H9 (cell line): ENCODE data around the gene RHEX. TPM values are rescaled to one million over a fixed set of nuclear protein-coding genes. Genes with fewer than 3 reads are reported as not detected.

Experiments
- DNase-seq: peaks from one replicate; pipeline ENCODE4 v3.0.0-alpha.2; 2017
- H2AFZ ChIP-seq: one replicate; pipeline ENCODE4 v1.6.1; 2013; ENCODE audit warnings: mild to moderate bottlenecking, low read length, control low read depth, moderate library complexity
- H2AK5ac ChIP-seq: 2 replicates; pipeline ENCODE4 v1.6.1; 2013; ENCODE audit warnings: low read length, control low read depth, mixed read lengths; ENCODE audit not compliant: insufficient read length
- H2BK120ac ChIP-seq: one replicate; pipeline ENCODE4 v1.6.1; 2013; ENCODE audit warnings: low read depth, mild to moderate bottlenecking, low read length, control low read depth, inconsistent platforms; ENCODE audit not compliant: poor library complexity, severe bottlenecking
- H2BK12ac ChIP-seq: 2 replicates; pipeline ENCODE4 v1.6.1; 2013; ENCODE audit warnings: low read length, control low read depth, mixed read lengths, low read depth; ENCODE audit not compliant: insufficient read length
- H2BK15ac ChIP-seq: 2 replicates; pipeline ENCODE4 v1.6.1; 2013; ENCODE audit warnings: low read depth, low read length, control low read depth
- H2BK20ac ChIP-seq: one replicate; pipeline ENCODE4 v1.6.1; 2013; ENCODE audit warnings: low read depth, mild to moderate bottlenecking, low read length, control low read depth, inconsistent platforms; ENCODE audit not compliant: poor library complexity, severe bottlenecking
- H2BK5ac ChIP-seq: 2 replicates; pipeline ENCODE4 v1.6.1; 2013; ENCODE audit warnings: low read length, control low read depth, mixed read lengths; ENCODE audit not compliant: insufficient read length
- H3K14ac ChIP-seq: 2 replicates; pipeline ENCODE4 v1.6.1; 2013; ENCODE audit warnings: low read length, control low read depth; ENCODE audit not compliant: insufficient read depth
- H3K18ac ChIP-seq: 2 replicates; pipeline ENCODE4 v1.6.1; 2013; ENCODE audit warnings: low read depth, mild to moderate bottlenecking, mixed read lengths, low read length, control low read depth; ENCODE audit not compliant: insufficient read length
- H3K23ac ChIP-seq: 2 replicates; pipeline ENCODE4 v1.6.1; 2013; ENCODE audit warnings: low read length, control low read depth, mixed read lengths, low read depth; ENCODE audit not compliant: insufficient read length
- H3K23me2 ChIP-seq: 2 replicates; pipeline ENCODE4 v1.6.1; 2013; ENCODE audit warnings: low read depth, mild to moderate bottlenecking, mixed read lengths, low read length, control low read depth; ENCODE audit not compliant: insufficient read length, poor library complexity, severe bottlenecking
- H3K27ac ChIP-seq: 2 replicates; pipeline ENCODE4 v1.5.1; 2013; ENCODE audit warnings: low read length, control low read depth, mixed read lengths, low read depth; ENCODE audit not compliant: insufficient read length
- H3K27me3 ChIP-seq: 2 replicates; pipeline ENCODE4 v1.6.1; 2013; ENCODE audit warnings: low read length, control low read depth, inconsistent platforms; ENCODE audit not compliant: insufficient read depth
- H3K4ac ChIP-seq: 2 replicates; pipeline ENCODE4 v1.6.1; 2013; ENCODE audit warnings: low read depth, mild to moderate bottlenecking, control low read depth, inconsistent platforms, low read length, moderate library complexity
- H3K4me1 ChIP-seq: 2 replicates; pipeline ENCODE4 v1.6.1; 2013; ENCODE audit warnings: low read length, control low read depth, inconsistent platforms; ENCODE audit not compliant: insufficient read depth
- H3K4me2 ChIP-seq: 2 replicates; pipeline ENCODE4 v1.6.1; 2013; ENCODE audit warnings: low read length, control low read depth, mixed read lengths; ENCODE audit not compliant: insufficient read length, insufficient read depth
- H3K56ac ChIP-seq: 2 replicates; pipeline ENCODE4 v1.6.1; 2013; ENCODE audit warnings: low read depth, mild to moderate bottlenecking, mixed read lengths, low read length, control low read depth; ENCODE audit not compliant: insufficient read length
- H3K79me1 ChIP-seq: 2 replicates; pipeline ENCODE4 v1.6.1; 2013; ENCODE audit warnings: low read depth, mild to moderate bottlenecking, moderate library complexity, low read length, control low read depth, inconsistent platforms; ENCODE audit not compliant: insufficient read depth, poor library complexity, severe bottlenecking
- H3K79me2 ChIP-seq: 2 replicates; pipeline ENCODE4 v1.6.1; 2013; ENCODE audit warnings: low read length, control low read depth, inconsistent platforms; ENCODE audit not compliant: insufficient read depth
- H3K9ac ChIP-seq: 2 replicates; pipeline ENCODE4 v1.6.1; 2013; ENCODE audit warnings: low read length, control low read depth, mixed read lengths; ENCODE audit not compliant: insufficient read length; ENCODE audit errors: extremely low read depth
- H3K9me3 ChIP-seq: one replicate; pipeline ENCODE4 v1.6.1; 2013; ENCODE audit warnings: low read depth, low read length, inconsistent platforms; ENCODE audit not compliant: control insufficient read depth
- H3T11ph ChIP-seq: one replicate; pipeline ENCODE4 v1.6.1; 2013; ENCODE audit warnings: mild to moderate bottlenecking, low read length, control low read depth, inconsistent platforms
- H4K20me1 ChIP-seq: one replicate; pipeline ENCODE4 v1.6.1; 2013; ENCODE audit not compliant: control insufficient read depth, insufficient read length, insufficient read depth
- H4K5ac ChIP-seq: 2 replicates; pipeline ENCODE4 v1.6.1; 2013; ENCODE audit warnings: low read depth, mild to moderate bottlenecking, mixed read lengths, low read length, control low read depth; ENCODE audit not compliant: insufficient read length
- H4K8ac ChIP-seq: replicated peaks from 2 replicates; pipeline ENCODE4 v1.6.1; 2013; ENCODE audit warnings: low read length, control low read depth, mixed read lengths, low read depth; ENCODE audit not compliant: insufficient read length
- H4K91ac ChIP-seq: 2 replicates; pipeline ENCODE4 v1.6.1; 2013; ENCODE audit warnings: low read depth, mild to moderate bottlenecking, moderate library complexity, mixed read lengths, low read length, control low read depth; ENCODE audit not compliant: insufficient read length
- H3K27ac Mint-ChIP-seq, 3 experiments: 2 replicates in 2 of 3; 3 replicates in 1 of 3; pipeline ENCODE4 v1.8.0; 2020 to 2021; ENCODE audit warnings: mixed read lengths in 3 of 3, mild to moderate bottlenecking in 1 of 3, moderate library complexity in 1 of 3
- H3K27me3 Mint-ChIP-seq: 2 replicates; pipeline ENCODE4 v1.8.0; 2021; ENCODE audit warnings: low read depth, mild to moderate bottlenecking, moderate library complexity, mixed read lengths
- H3K36me3 Mint-ChIP-seq, 3 experiments: 2 replicates in 2 of 3; 3 replicates in 1 of 3; pipeline ENCODE4 v1.8.0; 2020 to 2021; ENCODE audit warnings: low read depth in 3 of 3, mixed read lengths in 3 of 3; ENCODE audit not compliant: insufficient read depth in 1 of 3
- H3K4me1 Mint-ChIP-seq, 2 experiments: 2 replicates each; pipeline ENCODE4 v1.8.0; 2020; ENCODE audit warnings: mixed read lengths in 2 of 2
- H3K4me3 Mint-ChIP-seq, 2 experiments: 2 replicates in 1 of 2; 3 replicates in 1 of 2; pipeline ENCODE4 v1.8.0; 2020 to 2021; ENCODE audit warnings: mild to moderate bottlenecking in 2 of 2, mixed read lengths in 2 of 2, moderate library complexity in 1 of 2
- H3K9me3 Mint-ChIP-seq, 2 experiments: 2 replicates in 1 of 2; 3 replicates in 1 of 2; pipeline ENCODE4 v1.8.0; 2020; ENCODE audit warnings: mild to moderate bottlenecking in 2 of 2, mixed read lengths in 2 of 2, moderate library complexity in 1 of 2
- whole genome bisulfite sequencing: extraction: QIAGEN DNeasy Blood & Tissue Kit; methylation state at CpG from one replicate; pipeline ENCODE4 v1.1.7; 2013; ENCODE audit warnings: missing lambda C conversion rate, low lambda C conversion rate, mixed read lengths; ENCODE audit not compliant: insufficient read length; ENCODE audit errors: extremely low coverage; 5-methylcytosine and 5-hydroxymethylcytosine counted together
- total RNA-seq: library from RNA; stranded (reverse); gene quantifications from 2 replicates; pipeline ENCODE4 v1.2.1, GENCODE V29; 2021
- TF ChIP-seq, protein P1 (sequence below): fragments of 200-600 bp; sonication (generic); conservative IDR thresholded peaks from 3 replicates; pipeline ENCODE4 v1.8.0; 2021; ENCODE audit warnings: antibody characterized with exemption, mild to moderate bottlenecking

Gene RHEX
- total RNA-seq, 1 experiment from 2014 or later, result not detected

DNA sequence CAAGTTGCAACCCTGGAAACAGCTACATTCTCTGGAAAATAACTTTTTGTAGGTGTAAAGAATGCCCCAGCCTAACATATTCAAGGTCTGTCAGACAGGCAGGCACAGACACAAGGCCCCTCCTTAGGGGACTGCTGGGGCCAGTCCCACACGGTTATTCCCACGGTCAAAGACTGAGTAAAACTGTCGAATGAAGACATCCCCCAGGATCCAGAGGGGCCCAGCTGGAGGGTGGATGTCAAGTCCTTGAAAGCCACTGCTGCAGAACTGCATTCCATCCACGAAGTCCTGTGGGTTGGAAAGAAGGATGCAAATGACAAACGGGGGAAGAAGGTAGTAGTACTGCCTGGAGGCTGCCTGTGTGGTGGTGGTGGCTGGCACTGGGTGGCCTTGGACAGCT, 42.9 kb upstream of the RHEX start:
- Mint-ChIP-seq H3K4me3 (no peak overlapping the region), H3K27me3 (peaks cover 4% of the 10 kb centered on the region; the same call in 1 of the 2 replicates), H3K27ac (no peak overlapping the region; a peak in 1 of 7 replicates), H3K4me1 (peaks cover 4% of the 10 kb centered on the region in 2 experiments), H3K36me3 (no peaks in the 10 kb centered on the region), H3K9me3 (no peaks in the 10 kb centered on the region)
- Histone ChIP-seq H3K79me1 (no peaks in the 10 kb centered on the region), H2BK15ac (no peak overlapping the region), H2AFZ (no peak overlapping the region), H3K4ac (no peak overlapping the region), H3K9ac (no peak overlapping the region), H3T11ph (no peak overlapping the region), H3K56ac (no peak overlapping the region), H2AK5ac (no peak overlapping the region), H2BK5ac (no peak overlapping the region), H4K20me1 (peaks cover 2% of the 10 kb centered on the region), H3K23me2 (no peaks in the 10 kb centered on the region), H3K27ac (no peak overlapping the region), H3K4me2 (no peak overlapping the region), H4K5ac (no peak overlapping the region), H3K79me2 (no peaks in the 10 kb centered on the region), H2BK20ac (no peak overlapping the region), H4K8ac (no peak overlapping the region), H3K9me3 (no peaks in the 10 kb centered on the region), H2BK12ac (no peak overlapping the region), H2BK120ac (no peak overlapping the region), H3K27me3 (no peaks in the 10 kb centered on the region), H3K4me1 (no peaks in the 10 kb centered on the region), H3K18ac (no peak overlapping the region), H3K14ac (no peak overlapping the region), H3K23ac (no peak overlapping the region), H4K91ac (no peak overlapping the region)
- TF ChIP-seq, protein P1, sequence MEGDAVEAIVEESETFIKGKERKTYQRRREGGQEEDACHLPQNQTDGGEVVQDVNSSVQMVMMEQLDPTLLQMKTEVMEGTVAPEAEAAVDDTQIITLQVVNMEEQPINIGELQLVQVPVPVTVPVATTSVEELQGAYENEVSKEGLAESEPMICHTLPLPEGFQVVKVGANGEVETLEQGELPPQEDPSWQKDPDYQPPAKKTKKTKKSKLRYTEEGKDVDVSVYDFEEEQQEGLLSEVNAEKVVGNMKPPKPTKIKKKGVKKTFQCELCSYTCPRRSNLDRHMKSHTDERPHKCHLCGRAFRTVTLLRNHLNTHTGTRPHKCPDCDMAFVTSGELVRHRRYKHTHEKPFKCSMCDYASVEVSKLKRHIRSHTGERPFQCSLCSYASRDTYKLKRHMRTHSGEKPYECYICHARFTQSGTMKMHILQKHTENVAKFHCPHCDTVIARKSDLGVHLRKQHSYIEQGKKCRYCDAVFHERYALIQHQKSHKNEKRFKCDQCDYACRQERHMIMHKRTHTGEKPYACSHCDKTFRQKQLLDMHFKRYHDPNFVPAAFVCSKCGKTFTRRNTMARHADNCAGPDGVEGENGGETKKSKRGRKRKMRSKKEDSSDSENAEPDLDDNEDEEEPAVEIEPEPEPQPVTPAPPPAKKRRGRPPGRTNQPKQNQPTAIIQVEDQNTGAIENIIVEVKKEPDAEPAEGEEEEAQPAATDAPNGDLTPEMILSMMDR, result no peak
- WGBS, result no CpG with 5 or more reads among the region's 5 CpGs
- DNase-seq, result no peak
